H9 (cell line): ENCODE results near the gene TMEM184A. TPM values are rescaled to one million over a fixed set of nuclear protein-coding genes. Genes with fewer than 3 reads are reported as not detected.

ENCODE experiments used
- DNase-seq: peaks from one replicate; pipeline ENCODE4 v3.0.0-alpha.2; 2017
- H2AFZ ChIP-seq: one replicate; pipeline ENCODE4 v1.6.1; 2013; ENCODE audit warnings: mild to moderate bottlenecking, low read length, control low read depth, moderate library complexity
- H2AK5ac ChIP-seq: 2 replicates; pipeline ENCODE4 v1.6.1; 2013; ENCODE audit warnings: low read length, control low read depth, mixed read lengths; ENCODE audit not compliant: insufficient read length
- H2BK120ac ChIP-seq: one replicate; pipeline ENCODE4 v1.6.1; 2013; ENCODE audit warnings: low read depth, mild to moderate bottlenecking, low read length, control low read depth, inconsistent platforms; ENCODE audit not compliant: poor library complexity, severe bottlenecking
- H2BK12ac ChIP-seq: 2 replicates; pipeline ENCODE4 v1.6.1; 2013; ENCODE audit warnings: low read length, control low read depth, mixed read lengths, low read depth; ENCODE audit not compliant: insufficient read length
- H2BK15ac ChIP-seq: 2 replicates; pipeline ENCODE4 v1.6.1; 2013; ENCODE audit warnings: low read depth, low read length, control low read depth
- H2BK20ac ChIP-seq: one replicate; pipeline ENCODE4 v1.6.1; 2013; ENCODE audit warnings: low read depth, mild to moderate bottlenecking, low read length, control low read depth, inconsistent platforms; ENCODE audit not compliant: poor library complexity, severe bottlenecking
- H2BK5ac ChIP-seq: 2 replicates; pipeline ENCODE4 v1.6.1; 2013; ENCODE audit warnings: low read length, control low read depth, mixed read lengths; ENCODE audit not compliant: insufficient read length
- H3K14ac ChIP-seq: 2 replicates; pipeline ENCODE4 v1.6.1; 2013; ENCODE audit warnings: low read length, control low read depth; ENCODE audit not compliant: insufficient read depth
- H3K18ac ChIP-seq: 2 replicates; pipeline ENCODE4 v1.6.1; 2013; ENCODE audit warnings: low read depth, mild to moderate bottlenecking, mixed read lengths, low read length, control low read depth; ENCODE audit not compliant: insufficient read length
- H3K23ac ChIP-seq: 2 replicates; pipeline ENCODE4 v1.6.1; 2013; ENCODE audit warnings: low read length, control low read depth, mixed read lengths, low read depth; ENCODE audit not compliant: insufficient read length
- H3K23me2 ChIP-seq: 2 replicates; pipeline ENCODE4 v1.6.1; 2013; ENCODE audit warnings: low read depth, mild to moderate bottlenecking, mixed read lengths, low read length, control low read depth; ENCODE audit not compliant: insufficient read length, poor library complexity, severe bottlenecking
- H3K27ac ChIP-seq: 2 replicates; pipeline ENCODE4 v1.5.1; 2013; ENCODE audit warnings: low read length, control low read depth, mixed read lengths, low read depth; ENCODE audit not compliant: insufficient read length
- H3K27me3 ChIP-seq: 2 replicates; pipeline ENCODE4 v1.6.1; 2013; ENCODE audit warnings: low read length, control low read depth, inconsistent platforms; ENCODE audit not compliant: insufficient read depth
- H3K4ac ChIP-seq: 2 replicates; pipeline ENCODE4 v1.6.1; 2013; ENCODE audit warnings: low read depth, mild to moderate bottlenecking, control low read depth, inconsistent platforms, low read length, moderate library complexity
- H3K4me1 ChIP-seq: 2 replicates; pipeline ENCODE4 v1.6.1; 2013; ENCODE audit warnings: low read length, control low read depth, inconsistent platforms; ENCODE audit not compliant: insufficient read depth
- H3K4me2 ChIP-seq: 2 replicates; pipeline ENCODE4 v1.6.1; 2013; ENCODE audit warnings: low read length, control low read depth, mixed read lengths; ENCODE audit not compliant: insufficient read length, insufficient read depth
- H3K56ac ChIP-seq: 2 replicates; pipeline ENCODE4 v1.6.1; 2013; ENCODE audit warnings: low read depth, mild to moderate bottlenecking, mixed read lengths, low read length, control low read depth; ENCODE audit not compliant: insufficient read length
- H3K79me1 ChIP-seq: 2 replicates; pipeline ENCODE4 v1.6.1; 2013; ENCODE audit warnings: low read depth, mild to moderate bottlenecking, moderate library complexity, low read length, control low read depth, inconsistent platforms; ENCODE audit not compliant: insufficient read depth, poor library complexity, severe bottlenecking
- H3K79me2 ChIP-seq: 2 replicates; pipeline ENCODE4 v1.6.1; 2013; ENCODE audit warnings: low read length, control low read depth, inconsistent platforms; ENCODE audit not compliant: insufficient read depth
- H3K9ac ChIP-seq: 2 replicates; pipeline ENCODE4 v1.6.1; 2013; ENCODE audit warnings: low read length, control low read depth, mixed read lengths; ENCODE audit not compliant: insufficient read length; ENCODE audit errors: extremely low read depth
- H3K9me3 ChIP-seq: one replicate; pipeline ENCODE4 v1.6.1; 2013; ENCODE audit warnings: low read depth, low read length, inconsistent platforms; ENCODE audit not compliant: control insufficient read depth
- H3T11ph ChIP-seq: one replicate; pipeline ENCODE4 v1.6.1; 2013; ENCODE audit warnings: mild to moderate bottlenecking, low read length, control low read depth, inconsistent platforms
- H4K20me1 ChIP-seq: one replicate; pipeline ENCODE4 v1.6.1; 2013; ENCODE audit not compliant: control insufficient read depth, insufficient read length, insufficient read depth
- H4K5ac ChIP-seq: 2 replicates; pipeline ENCODE4 v1.6.1; 2013; ENCODE audit warnings: low read depth, mild to moderate bottlenecking, mixed read lengths, low read length, control low read depth; ENCODE audit not compliant: insufficient read length
- H4K8ac ChIP-seq: replicated peaks from 2 replicates; pipeline ENCODE4 v1.6.1; 2013; ENCODE audit warnings: low read length, control low read depth, mixed read lengths, low read depth; ENCODE audit not compliant: insufficient read length
- H4K91ac ChIP-seq: 2 replicates; pipeline ENCODE4 v1.6.1; 2013; ENCODE audit warnings: low read depth, mild to moderate bottlenecking, moderate library complexity, mixed read lengths, low read length, control low read depth; ENCODE audit not compliant: insufficient read length
- H3K27ac Mint-ChIP-seq, 3 experiments: 2 replicates in 2 of 3; 3 replicates in 1 of 3; pipeline ENCODE4 v1.8.0; 2020 to 2021; ENCODE audit warnings: mixed read lengths in 3 of 3, mild to moderate bottlenecking in 1 of 3, moderate library complexity in 1 of 3
- H3K27me3 Mint-ChIP-seq: 2 replicates; pipeline ENCODE4 v1.8.0; 2021; ENCODE audit warnings: low read depth, mild to moderate bottlenecking, moderate library complexity, mixed read lengths
- H3K36me3 Mint-ChIP-seq, 3 experiments: 2 replicates in 2 of 3; 3 replicates in 1 of 3; pipeline ENCODE4 v1.8.0; 2020 to 2021; ENCODE audit warnings: low read depth in 3 of 3, mixed read lengths in 3 of 3; ENCODE audit not compliant: insufficient read depth in 1 of 3
- H3K4me1 Mint-ChIP-seq, 2 experiments: 2 replicates each; pipeline ENCODE4 v1.8.0; 2020; ENCODE audit warnings: mixed read lengths in 2 of 2
- H3K4me3 Mint-ChIP-seq, 2 experiments: 2 replicates in 1 of 2; 3 replicates in 1 of 2; pipeline ENCODE4 v1.8.0; 2020 to 2021; ENCODE audit warnings: mild to moderate bottlenecking in 2 of 2, mixed read lengths in 2 of 2, moderate library complexity in 1 of 2
- H3K9me3 Mint-ChIP-seq, 2 experiments: 2 replicates in 1 of 2; 3 replicates in 1 of 2; pipeline ENCODE4 v1.8.0; 2020; ENCODE audit warnings: mild to moderate bottlenecking in 2 of 2, mixed read lengths in 2 of 2, moderate library complexity in 1 of 2
- WGBS: extraction: QIAGEN DNeasy Blood & Tissue Kit; methylation state at CpG from one replicate; pipeline ENCODE4 v1.1.7; 2013; ENCODE audit warnings: missing lambda C conversion rate, low lambda C conversion rate, mixed read lengths; ENCODE audit not compliant: insufficient read length; ENCODE audit errors: extremely low coverage; 5-methylcytosine and 5-hydroxymethylcytosine counted together
- total RNA-seq: library from RNA; stranded (reverse); gene quantifications from 2 replicates; pipeline ENCODE4 v1.2.1, GENCODE V29; 2021
- TF ChIP-seq, protein P1 (sequence below): fragments of 200-600 bp; sonication (generic); conservative IDR thresholded peaks from 3 replicates; pipeline ENCODE4 v1.8.0; 2021; ENCODE audit warnings: antibody characterized with exemption, mild to moderate bottlenecking

Gene TMEM184A
- total RNA-seq, 1 experiment from 2014 or later = 1.3 TPM

DNA sequence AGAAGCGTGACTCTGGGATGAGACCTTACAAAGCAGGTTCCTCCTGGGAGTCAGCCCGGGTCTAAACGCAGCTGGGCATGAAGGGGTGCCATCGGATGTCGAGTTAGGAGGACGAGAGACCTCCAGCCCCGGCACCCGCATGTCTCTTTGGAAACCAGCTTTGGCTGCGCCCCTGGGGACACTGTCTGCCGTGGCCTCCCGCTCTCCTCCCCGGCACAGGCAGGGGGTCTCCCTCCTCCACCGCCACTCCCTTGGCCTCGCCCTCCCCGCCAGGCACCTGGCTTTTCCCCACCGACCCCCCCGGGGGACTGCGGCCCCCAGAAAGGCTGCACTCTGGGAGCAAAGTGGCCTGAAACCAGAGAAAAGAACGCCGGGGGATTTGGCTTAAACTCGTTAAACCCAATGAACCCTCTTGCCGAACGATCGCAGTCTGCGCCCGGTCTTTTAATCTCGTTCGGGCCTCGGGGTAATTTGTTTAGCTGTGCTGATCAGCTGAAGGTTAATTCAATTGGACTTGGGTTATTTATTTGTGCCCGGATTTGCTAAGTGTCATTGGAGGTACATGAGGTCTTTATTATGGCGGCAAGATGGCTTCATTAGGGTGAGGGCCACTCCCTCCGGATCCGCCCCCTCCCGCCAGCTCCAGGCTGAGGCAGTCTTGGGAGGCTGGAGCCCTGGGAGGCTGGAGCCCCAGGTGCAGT lies 30.3 kb upstream of the TMEM184A start:
- H3K4me1 ChIP-seq = no peaks in the 10 kb centered on the region
- H2AFZ ChIP-seq = no peak overlapping the region
- no peak overlapping the region for H3K4me2 ChIP-seq
- H3K27ac Mint-ChIP-seq = no peak overlapping the region
- no peak overlapping the region for H2BK15ac ChIP-seq
- no peak overlapping the region for H3K9ac ChIP-seq
- no peak overlapping the region for H3K23ac ChIP-seq
- no peak overlapping the region for H2BK5ac ChIP-seq
- H2BK20ac ChIP-seq = no peak overlapping the region
- H3K9me3 ChIP-seq = no peaks in the 10 kb centered on the region
- WGBS = no CpG with 5 or more reads among the region's 34 CpGs
- H3K36me3 Mint-ChIP-seq = peaks cover 2 to 16% (median 3%) of the 10 kb centered on the region in 3 experiments; a peak in 6 of 7 replicates
- no peak overlapping the region for H3K4me3 Mint-ChIP-seq
- H3K18ac ChIP-seq = no peak overlapping the region
- peaks cover 6 to 9% of the 10 kb centered on the region in 2 experiments for H3K4me1 Mint-ChIP-seq
- no peaks in the 10 kb centered on the region for H3K79me2 ChIP-seq
- H4K5ac ChIP-seq = no peak overlapping the region
- H4K91ac ChIP-seq = no peak overlapping the region
- H2AK5ac ChIP-seq = no peak overlapping the region
- no peak for DNase-seq
- no peak overlapping the region for H3K14ac ChIP-seq
- H3K4ac ChIP-seq = no peak overlapping the region
- H2BK120ac ChIP-seq = no peak overlapping the region
- peaks cover 11% of the 10 kb centered on the region for H3K27me3 Mint-ChIP-seq
- no peak overlapping the region for H3K27ac ChIP-seq
- no peaks in the 10 kb centered on the region for H3K79me1 ChIP-seq
- no peak overlapping the region for H3T11ph ChIP-seq
- H4K20me1 ChIP-seq = no peaks in the 10 kb centered on the region
- no peak overlapping the region for H4K8ac ChIP-seq
- no peaks in the 10 kb centered on the region for H3K23me2 ChIP-seq
- H3K9me3 Mint-ChIP-seq = peaks cover 10% of the 10 kb centered on the region in 2 experiments; a peak in 4 of 5 replicates
- H2BK12ac ChIP-seq = no peak overlapping the region
- H3K27me3 ChIP-seq = no peaks in the 10 kb centered on the region
- H3K56ac ChIP-seq = no peak overlapping the region
- TF ChIP-seq, protein P1, sequence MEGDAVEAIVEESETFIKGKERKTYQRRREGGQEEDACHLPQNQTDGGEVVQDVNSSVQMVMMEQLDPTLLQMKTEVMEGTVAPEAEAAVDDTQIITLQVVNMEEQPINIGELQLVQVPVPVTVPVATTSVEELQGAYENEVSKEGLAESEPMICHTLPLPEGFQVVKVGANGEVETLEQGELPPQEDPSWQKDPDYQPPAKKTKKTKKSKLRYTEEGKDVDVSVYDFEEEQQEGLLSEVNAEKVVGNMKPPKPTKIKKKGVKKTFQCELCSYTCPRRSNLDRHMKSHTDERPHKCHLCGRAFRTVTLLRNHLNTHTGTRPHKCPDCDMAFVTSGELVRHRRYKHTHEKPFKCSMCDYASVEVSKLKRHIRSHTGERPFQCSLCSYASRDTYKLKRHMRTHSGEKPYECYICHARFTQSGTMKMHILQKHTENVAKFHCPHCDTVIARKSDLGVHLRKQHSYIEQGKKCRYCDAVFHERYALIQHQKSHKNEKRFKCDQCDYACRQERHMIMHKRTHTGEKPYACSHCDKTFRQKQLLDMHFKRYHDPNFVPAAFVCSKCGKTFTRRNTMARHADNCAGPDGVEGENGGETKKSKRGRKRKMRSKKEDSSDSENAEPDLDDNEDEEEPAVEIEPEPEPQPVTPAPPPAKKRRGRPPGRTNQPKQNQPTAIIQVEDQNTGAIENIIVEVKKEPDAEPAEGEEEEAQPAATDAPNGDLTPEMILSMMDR = no peak
